Body of pancreas (tissue), 4 donors: ENCODE measurements around the gene ALG1L2.
"Not testable (repeated sequence)": the region's sequence is repeated elsewhere in the genome, so short reads cannot be mapped to it uniquely, and the experiment has no call there.

ENCODE experiments used
- CTCF ChIP-seq, 7 experiments: fragments of 450-650 bp in 4 of 7; fragments of 200-600 bp in 3 of 7; sonication (generic) in 3 of 7; IDR thresholded peaks; one replicate each; pipeline ENCODE4 v1.5.1; 2016 to 2019; ENCODE audit warnings: antibody characterized with exemption in 7 of 7
- POLR2A ChIP-seq, 3 donors: fragments of 450-650 bp; IDR thresholded peaks; one replicate each; pipeline ENCODE4 v1.6.1; 2016; ENCODE audit warnings: antibody characterized with exemption in 3 of 3, mild to moderate bottlenecking in 2 of 3

- TF ChIP-seq CTCF, POLR2A (IDR thresholded peaks at IDR 0.05): not testable (repeated sequence)
These were observed 20.9 kb downstream of the ALG1L2 start for GRCh38 chr3:130102545-130102944.
